Fibroblast of skin of scalp (primary cell): ENCODE results near the gene SORD.
"Not testable (repeated sequence)": the region's sequence is repeated elsewhere in the genome, so short reads cannot be mapped to it uniquely, and the experiment has no call there.

ENCODE experiments used
- DNase-seq: peaks from one replicate; pipeline ENCODE4 v3.0.0-alpha.2; 2013

SORD gene

GRCh38 chr15:45064386-45064785 is 41.4 kb downstream of the SORD start:
- DNase-seq = no peak

GRCh38 chr15:45069942-45070360 is 47.0 kb downstream of the SORD start:
- not testable (repeated sequence) for DNase-seq

GRCh38 chr15:45073602-45074001 is 50.6 kb downstream of the SORD start:
- DNase-seq = not testable (repeated sequence)

GRCh38 chr15:45075440-45076320 is 52.7 kb downstream of the SORD start:
- not testable (repeated sequence) for DNase-seq

- DNase-seq = not testable (repeated sequence)
Measured at GRCh38 chr15:45077391-45077790, 54.4 kb downstream of the SORD start.

GRCh38 chr15:45079201-45079600 is 56.2 kb downstream of the SORD start:
- DNase-seq = not testable (repeated sequence)

- not testable (repeated sequence) for DNase-seq
Measured at GRCh38 chr15:45079628-45080246, 56.7 kb downstream of the SORD start.

- DNase-seq = not testable (repeated sequence)
Measured at GRCh38 chr15:45080593-45080992, 57.6 kb downstream of the SORD start.

- DNase-seq = not testable (repeated sequence)
Measured at GRCh38 chr15:45082412-45082811, 59.4 kb downstream of the SORD start.

GRCh38 chr15:45083223-45083622 is 60.2 kb downstream of the SORD start:
- DNase-seq = no peak

GRCh38 chr15:45084163-45084562 is 61.2 kb downstream of the SORD start:
- no peak for DNase-seq

- no peak for DNase-seq
Measured at GRCh38 chr15:45087513-45087912, 64.5 kb downstream of the SORD start.

GRCh38 chr15:45088801-45089711 is 66.1 kb downstream of the SORD start:
- no peak for DNase-seq

- DNase-seq = no peak
Measured at GRCh38 chr15:45089712-45090373, 66.8 kb downstream of the SORD start.

GRCh38 chr15:45091161-45091560 is 68.2 kb downstream of the SORD start:
- peak; percentile 31 for DNase-seq

GRCh38 chr15:45091576-45091975 is 68.6 kb downstream of the SORD start:
- DNase-seq = no peak

GRCh38 chr15:45093013-45093412 is 70.0 kb downstream of the SORD start:
- DNase-seq = no peak

- no peak for DNase-seq
Measured at GRCh38 chr15:45093622-45094357, 70.8 kb downstream of the SORD start.

- DNase-seq = no peak
Measured at GRCh38 chr15:45094358-45094730, 71.3 kb downstream of the SORD start.

- DNase-seq = no peak
Measured at GRCh38 chr15:45095661-45096060, 72.7 kb downstream of the SORD start.

- DNase-seq = no peak
Measured at GRCh38 chr15:45097466-45097865, 74.5 kb downstream of the SORD start.
